ENCODE data around the gene RANBP3.

DNA sequence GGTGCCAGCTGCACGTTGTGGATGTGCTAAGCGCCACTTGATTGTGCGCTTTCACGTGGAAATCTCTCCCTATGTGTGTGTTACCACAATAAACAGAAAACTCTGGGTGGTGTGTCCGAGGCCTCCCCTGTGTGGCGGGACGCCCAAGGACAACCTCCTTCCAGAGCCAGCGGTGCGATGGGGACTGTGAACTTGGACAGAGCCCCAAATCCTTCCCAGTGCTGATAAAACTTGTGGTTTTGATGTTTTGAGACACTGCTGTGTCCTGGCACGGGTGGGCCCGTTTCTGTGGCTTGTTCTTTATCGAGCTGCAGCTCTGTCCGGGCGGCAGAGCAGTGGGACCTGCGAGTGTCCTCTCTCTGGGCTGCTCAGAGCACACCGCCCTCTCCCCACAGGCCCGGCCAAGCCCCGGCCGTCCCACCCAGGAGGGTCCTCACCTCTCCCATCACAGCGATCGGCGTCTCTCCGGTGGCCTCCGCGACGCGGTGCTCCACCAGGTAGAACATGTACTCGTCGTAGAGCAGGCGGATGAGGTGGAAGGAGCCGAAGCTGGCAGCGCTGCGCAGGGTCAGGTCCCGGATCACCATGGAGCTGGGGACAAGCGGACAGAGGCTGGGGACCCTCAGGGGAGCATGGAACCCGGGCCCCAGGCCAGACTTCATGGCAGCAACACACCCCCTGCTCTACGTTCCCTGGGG is 18.8 kb upstream of the RANBP3 start:
- TF ChIP-seq EP300 (IDR thresholded peaks at IDR 0.05; ENCODE audit: borderline replicate concordance in 1 of 2, low read depth in 2 of 2, low read length in 2 of 2) (no peak), CTCF (IDR thresholded peaks at IDR 0.05; ENCODE audit: control extremely low read depth in 1 of 3, insufficient read depth in 1 of 3, low read depth in 1 of 3, low read length in 3 of 3) (no peak), RNF2 (IDR thresholded peaks at IDR 0.05; ENCODE audit: borderline replicate concordance, low read depth, low read length, missing control alignments, poor library complexity, severe bottlenecking) (no peak), BACH1 (IDR thresholded peaks at IDR 0.05; ENCODE audit: low read length) (no peak)

Measured in H1 (cell line).